NT2/D1 (cell line): ENCODE results near the gene KCNQ5.

Experiments used
- DNase-seq: peaks from one replicate; pipeline ENCODE4 v3.0.0-alpha.2; 2011; ENCODE audit warnings: low read depth, low spot score
- H3K27me3 ChIP-seq: 2 replicates; pipeline ENCODE4 v1.6.0; 2011; ENCODE audit warnings: mild to moderate bottlenecking; ENCODE audit not compliant: insufficient read length, insufficient read depth
- H3K36me3 ChIP-seq: 2 replicates; pipeline ENCODE4 v1.6.1; 2011; ENCODE audit warnings: mild to moderate bottlenecking, low read length, mixed read lengths; ENCODE audit not compliant: insufficient read depth, insufficient read length
- H3K4me1 ChIP-seq: 2 replicates; pipeline ENCODE4 v1.5.1; 2011; ENCODE audit not compliant: insufficient read depth, insufficient read length
- H3K4me3 ChIP-seq: 2 replicates; pipeline ENCODE4 v1.5.1; 2011; ENCODE audit warnings: low read depth; ENCODE audit not compliant: insufficient read length
- H3K9ac ChIP-seq: 2 replicates; pipeline ENCODE4 v1.6.0; 2011; ENCODE audit warnings: low read depth; ENCODE audit not compliant: insufficient read length
- H3K9me3 ChIP-seq: 2 replicates; pipeline ENCODE4 v1.5.1; 2011; ENCODE audit warnings: mild to moderate bottlenecking, low read length; ENCODE audit not compliant: insufficient read depth
- SUZ12 ChIP-seq: IDR thresholded peaks from 2 replicates; pipeline ENCODE4 v1.6.1; 2011; ENCODE audit not compliant: insufficient read length, insufficient read depth; ENCODE audit errors: extremely low read depth
- YY1 ChIP-seq: IDR thresholded peaks from 2 replicates; pipeline ENCODE4 v1.6.1; 2011; ENCODE audit not compliant: insufficient read length, insufficient read depth
- ZNF274 ChIP-seq: IDR thresholded peaks from 2 replicates; pipeline ENCODE4 v1.6.1; 2011; ENCODE audit warnings: mild to moderate bottlenecking, low read depth, low read length

KCNQ5 gene

GRCh38 chr6:73017476-73017875 is 395.6 kb downstream of the KCNQ5 start:
- no peaks in the 10 kb centered on the region for H3K36me3 ChIP-seq
- H3K4me3 ChIP-seq = no peak overlapping the region
- DNase-seq = no peak
- H3K4me1 ChIP-seq = no peaks in the 10 kb centered on the region
- no peaks in the 10 kb centered on the region for H3K27me3 ChIP-seq
- no peaks in the 10 kb centered on the region for H3K9me3 ChIP-seq
- no peak overlapping the region for H3K9ac ChIP-seq
- no peak for TF ChIP-seq ZNF274
- no peak for TF ChIP-seq SUZ12
- TF ChIP-seq YY1 = no peak

GRCh38 chr6:73024598-73024997 is 402.7 kb downstream of the KCNQ5 start:
- Histone ChIP-seq H3K36me3 (no peaks in the 10 kb centered on the region), H3K27me3 (no peaks in the 10 kb centered on the region), H3K4me1 (no peaks in the 10 kb centered on the region), H3K9ac (no peak overlapping the region), H3K4me3 (no peak overlapping the region), H3K9me3 (no peaks in the 10 kb centered on the region)
- DNase-seq = no peak
- TF ChIP-seq YY1 = no peak

- Histone ChIP-seq H3K27me3 (no peaks in the 10 kb centered on the region), H3K9me3 (no peaks in the 10 kb centered on the region), H3K36me3 (no peaks in the 10 kb centered on the region), H3K4me3 (no peak overlapping the region), H3K9ac (no peak overlapping the region), H3K4me1 (no peaks in the 10 kb centered on the region)
- TF ChIP-seq YY1 (no peak), SUZ12 (no peak), ZNF274 (no peak)
- DNase-seq = no peak
These were observed 405.8 kb downstream of the KCNQ5 start for GRCh38 chr6:73027691-73028090.

- DNase-seq = no peak
- H3K4me3 ChIP-seq = no peak overlapping the region
- TF ChIP-seq YY1 (no peak), SUZ12 (no peak), ZNF274 (no peak)
- no peak overlapping the region for H3K9ac ChIP-seq
- no peaks in the 10 kb centered on the region for H3K4me1 ChIP-seq
- H3K9me3 ChIP-seq = no peaks in the 10 kb centered on the region
- H3K27me3 ChIP-seq = no peaks in the 10 kb centered on the region
- H3K36me3 ChIP-seq = no peaks in the 10 kb centered on the region
These were observed 406.4 kb downstream of the KCNQ5 start for GRCh38 chr6:73028124-73028766.

DNA sequence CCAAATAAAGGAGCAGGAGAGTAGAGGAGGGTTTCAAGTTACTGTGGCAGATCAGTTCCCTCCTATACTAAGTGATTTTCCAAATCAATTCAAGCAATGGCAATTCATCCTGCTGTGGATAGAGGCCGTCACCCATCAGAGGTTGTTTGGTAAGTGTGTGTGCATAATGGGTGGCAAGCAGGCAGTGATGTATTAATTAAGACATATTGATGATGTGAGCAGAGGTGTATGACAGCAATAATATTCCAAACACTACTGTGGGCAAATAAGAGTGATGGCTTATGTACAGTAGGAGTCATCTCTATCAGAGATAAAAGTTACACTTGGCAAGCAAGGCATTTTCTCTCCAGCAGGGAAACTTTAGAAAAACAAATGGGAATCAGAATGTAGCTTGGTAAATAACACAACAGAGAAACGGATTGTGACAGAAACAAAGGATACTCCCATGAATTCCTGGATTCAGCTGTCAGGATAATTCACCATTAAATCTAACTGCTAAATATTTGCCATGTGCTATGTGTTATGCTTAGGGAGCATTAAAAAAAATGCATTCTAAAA is 407.1 kb downstream of the KCNQ5 start:
- Histone ChIP-seq H3K9me3 (no peaks in the 10 kb centered on the region), H3K9ac (no peak overlapping the region), H3K4me1 (no peaks in the 10 kb centered on the region), H3K36me3 (no peaks in the 10 kb centered on the region), H3K4me3 (no peak overlapping the region), H3K27me3 (no peaks in the 10 kb centered on the region)
- no peak for DNase-seq
- no peak for TF ChIP-seq ZNF274
- TF ChIP-seq YY1 = no peak
- no peak for TF ChIP-seq SUZ12

DNA sequence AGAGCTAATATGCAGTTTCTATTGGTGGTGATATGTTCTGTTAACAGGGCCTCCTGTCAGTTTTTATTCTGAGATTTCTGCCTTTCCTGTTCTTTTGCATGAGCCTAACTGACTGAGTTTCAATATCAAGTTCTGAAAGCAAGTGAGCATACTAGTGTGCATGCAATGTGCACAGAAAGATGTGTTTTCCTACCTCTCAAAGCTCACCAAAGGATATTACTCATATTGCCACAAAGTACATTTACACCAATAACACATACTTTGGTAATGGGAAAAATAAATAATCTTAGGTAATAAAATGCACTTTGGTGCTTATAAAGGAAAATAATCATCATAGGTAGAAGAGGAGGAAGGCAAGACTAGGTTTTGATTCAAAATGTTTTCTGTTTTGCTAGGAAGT is 408.4 kb downstream of the KCNQ5 start:
- no peak for DNase-seq
- Histone ChIP-seq H3K36me3 (no peaks in the 10 kb centered on the region), H3K9me3 (no peaks in the 10 kb centered on the region), H3K27me3 (no peaks in the 10 kb centered on the region), H3K9ac (no peak overlapping the region), H3K4me3 (no peak overlapping the region), H3K4me1 (no peaks in the 10 kb centered on the region)
- no peak for TF ChIP-seq SUZ12
- no peak for TF ChIP-seq YY1
- no peak for TF ChIP-seq ZNF274

DNA sequence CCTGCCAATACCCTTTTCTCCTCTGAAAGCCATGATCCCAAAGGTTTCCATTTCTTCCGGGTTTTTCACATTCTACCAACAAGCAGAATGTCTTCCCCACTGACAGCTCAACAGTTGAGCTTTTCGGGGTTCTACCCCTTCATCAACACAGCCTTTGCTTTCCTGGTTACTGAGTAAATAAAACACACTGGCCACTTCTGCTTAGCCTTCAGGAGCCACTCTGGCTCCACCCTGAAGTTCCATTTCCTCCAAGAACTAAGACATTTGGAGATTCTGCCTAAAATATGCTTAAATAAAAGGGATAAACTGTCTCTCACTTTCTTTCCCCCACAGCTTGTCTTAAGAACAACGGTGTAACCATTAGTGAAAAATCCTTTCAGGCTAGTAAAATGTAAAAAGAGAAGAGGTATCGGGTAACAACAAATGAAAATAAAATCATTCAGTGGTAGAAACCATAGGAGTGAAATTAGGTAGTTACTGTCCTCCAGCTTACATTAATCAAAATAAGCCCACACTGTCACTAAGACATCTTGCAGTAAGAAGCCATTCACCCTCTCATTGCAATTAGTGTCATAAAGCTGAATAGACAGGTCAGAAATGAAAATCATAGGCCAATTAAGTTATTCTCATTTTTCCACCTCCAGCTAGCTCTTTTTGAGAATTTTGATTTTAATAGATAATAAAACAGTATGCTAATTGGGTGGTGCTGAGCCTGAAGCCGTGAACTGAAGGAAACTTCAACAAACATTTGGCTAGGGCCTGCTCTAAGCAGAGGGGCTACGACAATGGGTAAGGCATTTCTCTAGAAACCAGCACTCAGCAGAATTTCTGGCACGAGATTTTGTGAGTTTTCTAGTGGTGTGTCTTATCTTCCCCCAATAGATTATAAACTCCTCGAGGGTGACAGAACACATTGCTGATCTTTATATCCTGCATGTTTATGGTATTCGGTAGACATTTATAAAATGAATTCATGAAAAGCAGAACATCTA is 409.2 kb downstream of the KCNQ5 start:
- Histone ChIP-seq H3K4me3 (no peak overlapping the region), H3K27me3 (no peaks in the 10 kb centered on the region), H3K9me3 (no peaks in the 10 kb centered on the region), H3K36me3 (no peaks in the 10 kb centered on the region), H3K4me1 (no peaks in the 10 kb centered on the region), H3K9ac (no peak overlapping the region)
- no peak for DNase-seq
- no peak for TF ChIP-seq YY1
- no peak for TF ChIP-seq ZNF274
- TF ChIP-seq SUZ12 = no peak
